Measurements from ENCODE around the gene SPTBN2. TPM values are rescaled to one million over a fixed set of nuclear protein-coding genes. Genes with fewer than 3 reads are reported as not detected.
"Not testable (repeated sequence)": the region's sequence is repeated elsewhere in the genome, so short reads cannot be mapped to it uniquely, and the experiment has no call there.

SPTBN2 gene
- total and polyA plus RNA-seq, 8 donors, result 7.5 to 26.4 (median 9.0) TPM

- no peak for ATAC-seq
- peak in 1 of 4 donors; percentile 23 for DNase-seq
- peaks cover 0 to 15% of the 10 kb centered on the region in 2 donors for H3K4me1 ChIP-seq
- no peak overlapping the region for H3K27ac ChIP-seq
- H3K36me3 ChIP-seq, result no peaks in the 10 kb centered on the region
- H3K9me3 ChIP-seq, result no peaks in the 10 kb centered on the region
- H3K27me3 ChIP-seq, result peaks cover 12 to 69% of the 10 kb centered on the region in 2 donors
- H3K4me3 ChIP-seq, result no peak overlapping the region
- intact Hi-C loops (cut with DNase I), result no loop called here
- no peak for TF ChIP-seq CTCF (IDR thresholded peaks at IDR 0.05)
These were observed 3.4 kb downstream of the SPTBN2 start for GRCh38 chr11:66725647-66726046.

GRCh38 chr11:66725114-66725513, 3.9 kb downstream of the SPTBN2 start:
- H3K27me3 ChIP-seq, result peaks cover 12 to 67% of the 10 kb centered on the region in 2 donors
- DNase-seq (no peak), ATAC-seq (no peak)
- H3K4me1 ChIP-seq, result peaks cover 0 to 15% of the 10 kb centered on the region in 2 donors
- H3K27ac ChIP-seq, result no peak overlapping the region
- no peaks in the 10 kb centered on the region for H3K9me3 ChIP-seq
- intact Hi-C loops (cut with DNase I), result no loop called here
- H3K36me3 ChIP-seq, result no peaks in the 10 kb centered on the region
- no peak overlapping the region for H3K4me3 ChIP-seq
- no peak for TF ChIP-seq CTCF (IDR thresholded peaks at IDR 0.05)

GRCh38 chr11:66724167-66724566, 4.8 kb downstream of the SPTBN2 start:
- DNase-seq; H3K4me3 ChIP-seq; intact Hi-C loops (cut with DNase I); H3K9me3 ChIP-seq; H3K27ac ChIP-seq; H3K36me3 ChIP-seq; ATAC-seq: not testable (repeated sequence)
- peaks cover 0 to 15% of the 10 kb centered on the region in 2 donors for H3K4me1 ChIP-seq
- H3K27me3 ChIP-seq, result peaks cover 12 to 59% of the 10 kb centered on the region in 2 donors

- H3K27ac ChIP-seq, result no peak overlapping the region
- DNase-seq (peak in 1 of 4 donors; percentile 4), ATAC-seq (no peak)
- H3K4me1 ChIP-seq, result peaks cover 0 to 14% of the 10 kb centered on the region in 2 donors
- no peaks in the 10 kb centered on the region for H3K36me3 ChIP-seq
- intact Hi-C loops (cut with DNase I), result no loop called here
- no peak overlapping the region for H3K4me3 ChIP-seq
- peaks cover 12 to 59% of the 10 kb centered on the region in 2 donors for H3K27me3 ChIP-seq
- H3K9me3 ChIP-seq, result no peaks in the 10 kb centered on the region
- TF ChIP-seq CTCF (IDR thresholded peaks at IDR 0.05), result no peak
These were observed 5.3 kb downstream of the SPTBN2 start for GRCh38 chr11:66723693-66724092.

- H3K27ac ChIP-seq, result no peak overlapping the region
- H3K36me3 ChIP-seq, result no peaks in the 10 kb centered on the region
- no peak for TF ChIP-seq CTCF (IDR thresholded peaks at IDR 0.05)
- H3K9me3 ChIP-seq, result no peaks in the 10 kb centered on the region
- DNase-seq (no peak), ATAC-seq (no peak)
- H3K4me1 ChIP-seq, result peaks cover 0 to 13% of the 10 kb centered on the region in 2 donors
- H3K27me3 ChIP-seq, result peaks cover 12 to 61% of the 10 kb centered on the region in 2 donors
- intact Hi-C loops (cut with DNase I), result no loop called here
- H3K4me3 ChIP-seq, result no peak overlapping the region
These were observed 6.0 kb downstream of the SPTBN2 start for GRCh38 chr11:66722745-66723651.
